Measurements from ENCODE around the gene CMTM2.
"Not testable (repeated sequence)": the region's sequence is repeated elsewhere in the genome, so short reads cannot be mapped to it uniquely, and the experiment has no call there.

The CMTM2 gene

DNA sequence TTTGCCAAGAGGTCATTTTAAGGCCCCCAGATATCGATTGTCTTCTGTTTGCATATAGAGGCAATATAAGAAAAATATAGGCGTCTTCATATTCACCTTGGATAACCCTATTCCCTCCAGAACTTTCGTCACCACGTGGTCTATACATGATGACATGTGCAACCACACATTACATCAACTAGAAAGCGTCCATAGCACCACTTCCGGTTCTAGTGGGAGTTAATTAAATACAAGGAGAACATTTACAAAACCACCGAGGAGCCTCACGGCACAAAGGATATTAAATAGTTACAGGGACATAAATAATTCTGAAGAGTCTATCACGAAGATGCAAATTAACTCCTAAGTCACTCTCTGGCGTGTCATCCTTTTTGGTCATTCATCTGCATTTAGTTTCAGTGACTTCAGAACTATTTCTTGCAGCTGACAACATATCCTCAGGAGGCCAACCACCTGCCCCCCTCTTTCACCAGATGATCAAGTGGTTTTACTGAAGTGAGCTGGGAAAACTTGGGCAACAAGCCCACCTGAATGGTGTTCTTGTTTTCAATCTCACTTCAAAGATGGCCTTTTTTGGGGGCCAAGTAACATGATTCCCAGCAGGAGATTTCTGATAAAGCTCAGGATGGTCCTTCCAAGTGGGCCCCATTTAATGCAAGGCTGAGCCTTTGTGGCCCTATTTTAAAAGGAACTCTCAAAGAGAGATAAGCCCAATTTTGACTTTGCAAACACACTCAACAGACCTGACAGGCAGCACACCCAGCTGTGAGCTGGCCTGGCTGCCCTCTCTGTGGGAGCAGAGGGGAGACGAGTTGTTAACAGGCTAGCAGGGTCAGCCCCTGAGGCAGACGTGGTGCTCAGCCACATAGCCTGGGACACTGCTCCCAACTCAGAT lies 40.5 kb downstream of the CMTM2 start:
- TF ChIP-seq, protein P1, sequence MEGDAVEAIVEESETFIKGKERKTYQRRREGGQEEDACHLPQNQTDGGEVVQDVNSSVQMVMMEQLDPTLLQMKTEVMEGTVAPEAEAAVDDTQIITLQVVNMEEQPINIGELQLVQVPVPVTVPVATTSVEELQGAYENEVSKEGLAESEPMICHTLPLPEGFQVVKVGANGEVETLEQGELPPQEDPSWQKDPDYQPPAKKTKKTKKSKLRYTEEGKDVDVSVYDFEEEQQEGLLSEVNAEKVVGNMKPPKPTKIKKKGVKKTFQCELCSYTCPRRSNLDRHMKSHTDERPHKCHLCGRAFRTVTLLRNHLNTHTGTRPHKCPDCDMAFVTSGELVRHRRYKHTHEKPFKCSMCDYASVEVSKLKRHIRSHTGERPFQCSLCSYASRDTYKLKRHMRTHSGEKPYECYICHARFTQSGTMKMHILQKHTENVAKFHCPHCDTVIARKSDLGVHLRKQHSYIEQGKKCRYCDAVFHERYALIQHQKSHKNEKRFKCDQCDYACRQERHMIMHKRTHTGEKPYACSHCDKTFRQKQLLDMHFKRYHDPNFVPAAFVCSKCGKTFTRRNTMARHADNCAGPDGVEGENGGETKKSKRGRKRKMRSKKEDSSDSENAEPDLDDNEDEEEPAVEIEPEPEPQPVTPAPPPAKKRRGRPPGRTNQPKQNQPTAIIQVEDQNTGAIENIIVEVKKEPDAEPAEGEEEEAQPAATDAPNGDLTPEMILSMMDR (IDR thresholded peaks at IDR 0.05; ENCODE audit: low read depth, low read length): no peak
- no peak overlapping the region for H3K4me3 ChIP-seq (ENCODE audit: low read depth, low read length)
- in situ Hi-C loops (cut with HindIII; ENCODE audit: low sequenced_read_pairs): no loop called here
- DNase-seq (ENCODE audit: low read depth, low spot score): peak; percentile 85

DNA sequence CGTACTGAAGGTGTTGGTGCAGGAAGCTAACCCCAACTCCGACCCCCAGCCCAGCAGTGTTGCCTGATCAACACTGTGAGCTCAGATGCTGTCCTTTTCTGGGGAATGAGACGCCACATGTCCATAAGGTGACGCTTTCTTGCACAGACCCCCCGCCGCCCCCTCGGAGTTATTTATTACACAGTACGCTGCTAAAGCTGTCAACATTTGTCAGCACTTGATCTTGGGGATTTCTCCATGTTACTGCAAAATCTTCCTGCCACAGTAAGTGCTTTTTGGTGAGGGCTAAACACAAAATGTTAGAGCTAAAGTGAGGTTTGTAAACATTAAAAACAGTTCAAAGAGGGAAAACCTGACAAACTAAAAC lies 41.1 kb downstream of the CMTM2 start:
- TF ChIP-seq, protein P1 (IDR thresholded peaks at IDR 0.05; ENCODE audit: low read depth, low read length): no peak
- in situ Hi-C loops (cut with HindIII; ENCODE audit: low sequenced_read_pairs): no loop called here
- H3K4me3 ChIP-seq (ENCODE audit: low read depth, low read length): no peak overlapping the region
- no peak for DNase-seq (ENCODE audit: low read depth, low spot score)

DNA sequence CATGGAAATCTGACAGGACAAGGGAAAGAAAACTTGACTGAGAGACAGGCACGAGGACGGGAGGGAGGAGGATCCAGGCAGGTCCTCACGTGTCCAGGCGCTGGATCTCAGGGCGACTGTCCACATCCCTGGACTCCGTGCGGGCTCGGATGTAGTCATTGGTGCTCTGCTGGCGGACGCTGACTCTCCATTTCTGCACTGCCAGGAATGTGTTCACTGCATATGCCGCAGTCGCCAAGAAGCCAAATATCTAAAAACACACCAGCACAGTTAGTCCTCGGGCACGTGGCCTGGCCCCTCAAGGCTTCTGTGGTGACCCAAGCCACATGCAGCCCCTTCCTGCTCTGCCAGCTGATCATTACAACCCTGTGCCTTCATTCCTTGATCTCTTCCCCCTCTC lies 42.7 kb downstream of the CMTM2 start:
- no peak overlapping the region for H3K4me3 ChIP-seq (ENCODE audit: low read depth, low read length)
- TF ChIP-seq, protein P1 (IDR thresholded peaks at IDR 0.05; ENCODE audit: low read depth, low read length): no peak
- in situ Hi-C loops (cut with HindIII; ENCODE audit: low sequenced_read_pairs): no loop called here
- no peak for DNase-seq (ENCODE audit: low read depth, low spot score)

DNA sequence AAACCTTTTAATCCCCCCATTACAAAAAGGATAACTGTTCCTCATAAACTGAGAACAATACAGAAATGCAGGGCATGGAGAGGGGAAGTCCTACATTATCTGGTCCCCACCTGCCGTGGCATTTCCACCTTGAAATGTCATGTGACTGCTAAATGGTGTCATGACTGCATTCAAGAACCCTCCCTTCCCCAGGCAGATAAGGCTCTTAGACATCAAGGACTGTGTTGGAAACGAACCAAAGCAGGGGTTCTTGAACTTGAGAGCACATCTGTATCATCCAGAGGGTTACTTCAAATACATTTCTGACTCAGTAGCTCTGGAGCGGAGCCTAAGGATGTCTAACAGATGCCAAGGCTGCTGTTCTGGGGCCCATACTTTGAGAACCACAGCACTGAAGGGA lies 43.6 kb downstream of the CMTM2 start:
- no peak for DNase-seq (ENCODE audit: low read depth, low spot score)

DNA sequence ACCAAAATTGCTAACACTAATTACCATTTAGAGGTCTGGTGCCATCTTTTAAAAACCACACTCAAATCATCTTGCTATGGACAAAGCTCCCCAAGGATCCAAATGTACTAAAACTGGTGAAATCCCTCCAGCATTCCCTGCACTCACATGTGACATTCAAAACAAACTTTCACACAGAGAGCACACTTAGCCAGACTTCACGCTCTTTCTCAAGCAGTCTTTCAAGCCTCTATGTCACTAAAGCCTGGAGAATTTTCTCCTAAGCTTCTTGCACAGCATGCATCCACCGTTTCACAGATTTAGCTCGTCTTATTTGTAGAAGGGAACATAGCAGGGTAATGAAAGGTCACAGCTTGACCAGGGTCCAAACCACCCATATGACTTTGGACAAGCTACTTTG lies 44.5 kb downstream of the CMTM2 start:
- DNase-seq (ENCODE audit: low read depth, low spot score): no peak
- in situ Hi-C loops (cut with HindIII; ENCODE audit: low sequenced_read_pairs): no loop called here
- H3K4me3 ChIP-seq (ENCODE audit: low read depth, low read length): no peak overlapping the region
- TF ChIP-seq, protein P1 (IDR thresholded peaks at IDR 0.05; ENCODE audit: low read depth, low read length): no peak

More for the DNA sequence above, 43.6 kb downstream of the CMTM2 start:
- no peak overlapping the region for H3K4me3 ChIP-seq (ENCODE audit: low read depth, low read length)
- in situ Hi-C loops (cut with HindIII; ENCODE audit: low sequenced_read_pairs): no loop called here
- TF ChIP-seq, protein P1 (IDR thresholded peaks at IDR 0.05; ENCODE audit: low read depth, low read length): no peak

DNA sequence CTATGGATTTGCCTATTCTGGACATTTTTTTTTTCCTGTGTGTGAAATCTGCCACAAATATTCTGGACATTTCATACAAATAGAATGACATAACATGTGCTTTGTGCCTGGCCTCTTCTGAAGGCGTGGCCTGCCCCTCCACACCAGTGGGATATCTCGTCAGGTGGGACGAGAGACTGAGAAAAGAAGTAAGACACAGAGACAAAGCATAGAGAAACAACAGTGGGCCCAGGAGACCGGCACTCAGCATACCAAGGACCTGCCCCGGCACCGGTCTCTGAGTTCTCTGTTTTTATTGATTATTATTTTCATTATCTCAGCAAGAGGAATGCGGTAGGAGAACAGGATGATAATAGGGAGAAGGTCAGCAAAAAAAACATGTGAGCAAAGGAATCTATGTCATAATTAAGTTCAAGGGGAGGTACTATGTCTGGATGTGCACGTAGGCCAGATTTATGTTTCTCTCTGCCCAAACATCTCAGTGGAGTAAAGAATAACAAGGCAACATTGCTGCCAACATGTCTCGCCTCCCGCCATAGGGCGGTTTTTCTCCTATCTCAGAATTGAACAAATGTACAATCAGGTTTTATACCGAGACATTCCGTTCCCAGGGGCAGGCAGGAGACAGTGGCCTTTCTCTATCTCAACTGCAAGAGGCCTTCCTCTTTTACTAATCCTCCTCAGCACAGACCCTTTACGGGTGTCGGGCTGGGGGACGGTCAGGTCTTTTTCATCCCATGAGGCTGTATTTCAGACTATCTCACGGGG lies 48.5 kb downstream of the CMTM2 start:
- in situ Hi-C loops (cut with HindIII; ENCODE audit: low sequenced_read_pairs); DNase-seq (ENCODE audit: low read depth, low spot score); H3K4me3 ChIP-seq (ENCODE audit: low read depth, low read length): not testable (repeated sequence)

DNA sequence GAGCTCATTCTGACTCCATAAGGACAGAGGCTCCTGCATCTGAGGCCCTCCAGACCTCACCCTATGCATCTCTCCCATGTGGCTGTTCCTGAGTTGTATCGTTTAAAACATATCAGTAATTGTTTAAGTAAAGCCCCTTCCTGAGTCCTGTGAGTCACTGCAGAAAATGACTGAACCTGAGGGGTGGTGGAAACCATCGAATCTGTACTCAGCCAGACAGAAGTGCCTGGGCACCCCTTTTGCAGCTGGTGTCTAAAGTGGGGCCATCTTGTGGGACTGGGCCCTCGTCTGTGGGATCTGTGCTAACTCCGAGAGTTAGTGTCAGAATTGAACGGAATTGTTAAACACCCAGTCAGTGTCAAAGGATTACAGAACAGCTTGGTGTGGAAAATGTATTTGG lies 50.6 kb downstream of the CMTM2 start:
- TF ChIP-seq, protein P1 (IDR thresholded peaks at IDR 0.05; ENCODE audit: low read depth, low read length): no peak
- H3K4me3 ChIP-seq (ENCODE audit: low read depth, low read length): no peak overlapping the region
- no peak for DNase-seq (ENCODE audit: low read depth, low spot score)
- in situ Hi-C loops (cut with HindIII; ENCODE audit: low sequenced_read_pairs): no loop called here

DNA sequence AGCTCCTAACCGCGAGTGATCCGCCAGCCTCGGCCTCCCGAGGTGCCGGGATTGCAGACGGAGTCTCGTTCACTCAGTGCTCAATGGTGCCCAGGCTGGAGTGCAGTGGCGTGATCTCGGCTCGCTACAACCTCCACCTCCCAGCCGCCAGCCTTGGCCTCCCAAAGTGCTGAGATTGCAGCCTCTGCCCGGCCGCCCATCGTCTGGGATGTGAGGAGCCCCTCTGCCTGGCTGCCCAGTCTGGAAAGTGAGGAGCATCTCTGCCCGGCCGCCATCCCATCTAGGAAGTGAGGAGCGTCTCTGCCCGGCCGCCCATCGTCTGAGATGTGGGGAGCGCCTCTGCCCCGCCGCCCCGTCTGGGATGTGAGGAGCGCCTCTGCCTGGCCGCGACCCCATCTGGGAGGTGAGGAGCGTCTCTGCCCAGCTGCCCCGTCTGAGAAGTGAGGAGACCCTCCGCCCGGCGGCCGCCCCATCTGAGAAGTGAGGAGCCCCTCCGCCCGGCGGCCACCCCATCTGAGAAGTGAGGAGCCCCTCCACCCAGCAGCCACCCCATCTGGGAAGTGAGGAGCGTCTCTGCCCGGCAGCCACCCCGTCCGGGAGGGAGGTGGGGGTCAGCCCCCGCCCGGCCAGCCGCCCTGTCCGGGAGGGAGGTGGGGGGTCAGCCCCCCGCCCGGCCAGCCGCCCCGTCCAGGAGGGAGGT lies 51.4 kb downstream of the CMTM2 start:
- H3K4me3 ChIP-seq (ENCODE audit: low read depth, low read length); DNase-seq (ENCODE audit: low read depth, low spot score); in situ Hi-C loops (cut with HindIII; ENCODE audit: low sequenced_read_pairs): not testable (repeated sequence)

DNA sequence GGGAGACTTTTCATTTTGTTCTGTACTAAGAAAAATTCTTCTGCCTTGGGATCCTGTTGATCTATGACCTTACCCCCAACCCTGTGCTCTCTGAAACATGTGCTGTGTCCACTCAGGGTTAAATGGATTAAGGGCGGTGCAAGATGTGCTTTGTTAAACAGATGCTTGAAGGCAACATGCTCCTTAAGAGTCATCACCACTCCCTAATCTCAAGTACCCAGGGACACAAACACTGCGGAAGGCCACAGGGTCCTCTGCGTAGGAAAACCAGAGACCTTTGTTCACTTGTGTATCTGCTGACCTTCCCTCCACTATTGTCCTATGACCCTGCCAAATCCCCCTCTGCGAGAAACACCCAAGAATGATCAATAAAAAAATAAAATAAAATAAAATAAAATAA lies 52.3 kb downstream of the CMTM2 start:
- H3K4me3 ChIP-seq (ENCODE audit: low read depth, low read length); DNase-seq (ENCODE audit: low read depth, low spot score); in situ Hi-C loops (cut with HindIII; ENCODE audit: low sequenced_read_pairs): not testable (repeated sequence)

All from astrocyte of the spinal cord (primary cell).